GM12801 (cell line): Measurements from ENCODE around the gene OR6F1.

Experiments
- CTCF ChIP-seq: IDR thresholded peaks from one replicate; pipeline ENCODE4 v1.5.1; 2011; ENCODE audit warnings: control low read depth; ENCODE audit not compliant: insufficient read length; ENCODE audit errors: extremely low read depth

OR6F1 gene

GRCh38 chr1:247716546-247716945, at the start of gene OR6F1:
Gene OR6F1, minus strand, starts transcription at chr1:247716646. Its CDS starts 3,891 bp downstream, at chr1:247712755.
- no peak for TF ChIP-seq CTCF

- TF ChIP-seq CTCF, result no peak
Measured at GRCh38 chr1:247760456-247760855, 44.0 kb upstream of the OR6F1 start, which contains the start of gene OR1C1. Gene OR1C1, minus strand, starts transcription at chr1:247760556. Its CDS starts 2,150 bp downstream, at chr1:247758406.

GRCh38 chr1:247749870-247750269, 33.4 kb upstream of the OR6F1 start:
- no peak for TF ChIP-seq CTCF

GRCh38 chr1:247748041-247748440, 31.6 kb upstream of the OR6F1 start, which contains the start of gene OR14A2:
Gene OR14A2, minus strand, starts transcription at chr1:247748141.
- TF ChIP-seq CTCF, result no peak

- TF ChIP-seq CTCF, result no peak
Measured at GRCh38 chr1:247747616-247748015, 31.2 kb upstream of the OR6F1 start.

- no peak for TF ChIP-seq CTCF
Measured at GRCh38 chr1:247746391-247746935, 30.0 kb upstream of the OR6F1 start.

GRCh38 chr1:247741756-247742155, 25.3 kb upstream of the OR6F1 start:
- TF ChIP-seq CTCF, result no peak

- no peak for TF ChIP-seq CTCF
Measured at GRCh38 chr1:247740721-247741120, 24.3 kb upstream of the OR6F1 start.
